ENCODE results near the gene PIGS. TPM values are rescaled to one million over a fixed set of nuclear protein-coding genes. Genes with fewer than 3 reads are reported as not detected.

PIGS gene
- 10 to 100 TPM; 30.5 to 44.9 (median 33.4) TPM for total RNA-seq
- polyA plus RNA-seq = 10 to 100 TPM; 16.7 to 37.1 (median 26.4) TPM
- long read RNA-seq, donor 1, transcript PIGS-202 (12 exons, 2,877 nt) = major isoform, 15 of 26 reads
- long read RNA-seq, donor 1, transcript PIGS-203 (11 exons, 2,815 nt) = minor isoform, 6 of 26 reads
- long read RNA-seq, donor 1, partial matches to known transcripts = 3 of 26 reads
- long read RNA-seq, donor 1, other reads (novel, unspliced or antisense) = 1 of 26 reads
- long read RNA-seq, donor 2, transcript PIGS-203 (11 exons, 2,815 nt) = minor isoform, 9 of 68 reads
- long read RNA-seq, donor 2, transcript PIGS-202 (12 exons, 2,877 nt) = major isoform, 30 of 68 reads
- long read RNA-seq, donor 2, transcript PIGS-201 (11 exons, 2,397 nt) = minor isoform, 5 of 68 reads
- long read RNA-seq, donor 2, partial matches to known transcripts = 19 of 68 reads
- long read RNA-seq, donor 2, other reads (novel, unspliced or antisense) = 4 of 68 reads

- intact Hi-C loops (cut with DNase I) = no loop called here
- Histone ChIP-seq H3K4me3 (peak within 1 kb of the TSS; percentile 75), H3K36me3 (ENCODE audit: insufficient read depth in 1 of 2, low read depth in 1 of 2) (peaks cover 0 to 27% of the 10 kb centered on the region in 2 donors), H3K27me3 (ENCODE audit: insufficient read depth in 3 of 3, low read length in 2 of 3) (no peaks in the 10 kb centered on the region), H3K9me3 (no peaks in the 10 kb centered on the region), H3K4me1 (peaks cover 18% of the 10 kb centered on the region), H3K27ac (peak within 1 kb of the TSS; percentile 82)
- ATAC-seq = peak; percentile 98 to 99 (median 99)
- peak; percentile 95 to 97 for DNase-seq
- WGBS, 3 donors = 0 to 1% (median 0%) methylated on average over 39 to 49 of the region's 49 CpGs
- TF ChIP-seq, protein P1, sequence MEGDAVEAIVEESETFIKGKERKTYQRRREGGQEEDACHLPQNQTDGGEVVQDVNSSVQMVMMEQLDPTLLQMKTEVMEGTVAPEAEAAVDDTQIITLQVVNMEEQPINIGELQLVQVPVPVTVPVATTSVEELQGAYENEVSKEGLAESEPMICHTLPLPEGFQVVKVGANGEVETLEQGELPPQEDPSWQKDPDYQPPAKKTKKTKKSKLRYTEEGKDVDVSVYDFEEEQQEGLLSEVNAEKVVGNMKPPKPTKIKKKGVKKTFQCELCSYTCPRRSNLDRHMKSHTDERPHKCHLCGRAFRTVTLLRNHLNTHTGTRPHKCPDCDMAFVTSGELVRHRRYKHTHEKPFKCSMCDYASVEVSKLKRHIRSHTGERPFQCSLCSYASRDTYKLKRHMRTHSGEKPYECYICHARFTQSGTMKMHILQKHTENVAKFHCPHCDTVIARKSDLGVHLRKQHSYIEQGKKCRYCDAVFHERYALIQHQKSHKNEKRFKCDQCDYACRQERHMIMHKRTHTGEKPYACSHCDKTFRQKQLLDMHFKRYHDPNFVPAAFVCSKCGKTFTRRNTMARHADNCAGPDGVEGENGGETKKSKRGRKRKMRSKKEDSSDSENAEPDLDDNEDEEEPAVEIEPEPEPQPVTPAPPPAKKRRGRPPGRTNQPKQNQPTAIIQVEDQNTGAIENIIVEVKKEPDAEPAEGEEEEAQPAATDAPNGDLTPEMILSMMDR (IDR thresholded peaks at IDR 0.05) = no peak
Measured at GRCh38 chr17:28571361-28572122, at the start of gene PIGS. Gene PIGS, minus strand, starts transcription at chr17:28571524. Its CDS starts 28 bp downstream, at chr17:28571496.

GRCh38 chr17:28620010-28620409, 48.7 kb upstream of the PIGS start:
- TF ChIP-seq, protein P1 (IDR thresholded peaks at IDR 0.05) = no peak
- no peak for DNase-seq
- Histone ChIP-seq H3K4me3 (no peak overlapping the region), H3K36me3 (ENCODE audit: insufficient read depth in 1 of 2, low read depth in 1 of 2) (peaks cover 41 to 97% of the 10 kb centered on the region in 2 donors), H3K4me1 (no peaks in the 10 kb centered on the region), H3K27me3 (ENCODE audit: insufficient read depth in 3 of 3, low read length in 2 of 3) (no peaks in the 10 kb centered on the region), H3K27ac (no peak overlapping the region), H3K9me3 (no peaks in the 10 kb centered on the region)
- no peak for ATAC-seq
- WGBS, 3 donors = 79 to 85% (median 84%) methylated on average over 2 of the region's 2 CpGs
- intact Hi-C loops (cut with DNase I) = no loop called here

DNA sequence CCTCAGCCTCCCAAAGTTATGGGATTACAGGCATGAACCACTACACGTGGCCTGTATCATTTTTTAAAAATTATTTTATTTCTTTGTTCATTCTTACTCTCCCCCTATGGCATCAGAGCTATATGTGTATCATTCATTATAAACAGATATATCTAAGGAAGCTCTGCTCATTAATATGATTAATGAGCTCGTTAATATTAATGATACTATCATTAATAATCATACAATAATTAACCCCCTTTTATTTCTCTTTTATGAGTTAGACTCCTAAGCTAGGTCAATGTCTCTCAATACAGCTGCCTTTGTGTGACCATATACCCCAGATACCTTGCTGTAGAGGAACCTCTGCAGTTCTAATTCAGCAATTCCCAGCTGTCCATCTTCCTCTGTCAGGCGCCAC, 47.1 kb upstream of the PIGS start:
- TF ChIP-seq, protein P1 (IDR thresholded peaks at IDR 0.05) = no peak
- no peaks in the 10 kb centered on the region for H3K4me1 ChIP-seq
- H3K4me3 ChIP-seq = no peak overlapping the region
- H3K27me3 ChIP-seq (ENCODE audit: insufficient read depth in 3 of 3, low read length in 2 of 3) = no peaks in the 10 kb centered on the region
- H3K27ac ChIP-seq = no peak overlapping the region
- no peak for DNase-seq
- no peak for ATAC-seq
- whole genome bisulfite sequencing, 3 donors = 95 to 96% (median 95%) methylated on average over 3 of the region's 3 CpGs
- intact Hi-C loops (cut with DNase I) = no loop called here
- peaks cover 35 to 100% of the 10 kb centered on the region in 2 donors for H3K36me3 ChIP-seq (ENCODE audit: insufficient read depth in 1 of 2, low read depth in 1 of 2)
- no peaks in the 10 kb centered on the region for H3K9me3 ChIP-seq

- TF ChIP-seq, protein P1 (IDR thresholded peaks at IDR 0.05) = no peak
- no peak overlapping the region for H3K4me3 ChIP-seq
- no peak for DNase-seq
- peaks cover 24 to 99% of the 10 kb centered on the region in 2 donors for H3K36me3 ChIP-seq (ENCODE audit: insufficient read depth in 1 of 2, low read depth in 1 of 2)
- no peak overlapping the region for H3K27ac ChIP-seq
- no peaks in the 10 kb centered on the region for H3K27me3 ChIP-seq (ENCODE audit: insufficient read depth in 3 of 3, low read length in 2 of 3)
- intact Hi-C loops (cut with DNase I) = no loop called here
- WGBS, 3 donors = 78 to 83% (median 81%) methylated on average over 7 of the region's 7 CpGs
- H3K9me3 ChIP-seq = no peaks in the 10 kb centered on the region
- no peak for ATAC-seq
- no peaks in the 10 kb centered on the region for H3K4me1 ChIP-seq
Measured at GRCh38 chr17:28616281-28616680, 45.0 kb upstream of the PIGS start.

All from psoas muscle (tissue), 8 donors.